Endothelial cell of umbilical vein (primary cell): ENCODE results near the gene SPACA1.

Experiments used
- EZH2 ChIP-seq: IDR thresholded peaks from 2 replicates; pipeline ENCODE4 v1.6.1; 2012; ENCODE audit warnings: borderline replicate concordance, low read depth, mild to moderate bottlenecking, moderate library complexity, low read length, inconsistent platforms; ENCODE audit not compliant: severe bottlenecking
- MYC ChIP-seq: IDR thresholded peaks from one replicate; pipeline ENCODE4 v1.6.1; 2011; ENCODE audit warnings: mild to moderate bottlenecking, low read depth, low read length
- POLR2AphosphoS5 ChIP-seq: IDR thresholded peaks from 2 replicates; pipeline ENCODE4 v1.6.1; 2012; ENCODE audit warnings: low read depth, mild to moderate bottlenecking, control low read depth, low read length, moderate library complexity; ENCODE audit not compliant: insufficient read depth
- TF ChIP-seq, protein P1 (sequence below), 2 donors: IDR thresholded peaks; 1 replicate in 1 of 2; 2 replicates in 1 of 2; pipeline ENCODE4 v1.5.1; 2011; ENCODE audit warnings: low read length in 2 of 2, mild to moderate bottlenecking in 2 of 2, moderate library complexity in 2 of 2, control low read depth in 1 of 2, inconsistent platforms in 1 of 2, low read depth in 1 of 2; ENCODE audit not compliant: insufficient read depth in 1 of 2; ENCODE audit errors: extremely low read depth in 1 of 2

DNA sequence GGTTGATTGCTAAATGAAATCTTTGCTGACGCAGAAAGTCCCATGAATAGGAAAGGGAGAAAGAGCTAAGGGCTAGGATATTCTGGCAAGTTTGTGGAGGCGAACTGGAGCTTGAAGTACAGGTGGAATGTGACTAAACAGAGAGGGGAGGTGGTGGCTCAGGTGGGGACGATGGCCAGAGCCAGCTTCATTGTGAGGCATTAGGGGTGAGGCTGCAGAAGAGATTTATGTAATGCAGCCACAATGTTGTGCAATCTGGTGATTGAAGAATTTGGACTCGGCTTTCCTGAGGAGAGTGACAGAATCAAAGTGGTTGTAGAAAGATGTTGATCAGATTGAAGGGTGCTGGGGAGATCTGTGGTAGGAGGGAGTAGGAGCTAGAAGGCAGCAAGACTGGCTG lies 42.9 kb upstream of the SPACA1 start:
- TF ChIP-seq MYC: no peak
- no peak for TF ChIP-seq EZH2
- TF ChIP-seq, protein P1, sequence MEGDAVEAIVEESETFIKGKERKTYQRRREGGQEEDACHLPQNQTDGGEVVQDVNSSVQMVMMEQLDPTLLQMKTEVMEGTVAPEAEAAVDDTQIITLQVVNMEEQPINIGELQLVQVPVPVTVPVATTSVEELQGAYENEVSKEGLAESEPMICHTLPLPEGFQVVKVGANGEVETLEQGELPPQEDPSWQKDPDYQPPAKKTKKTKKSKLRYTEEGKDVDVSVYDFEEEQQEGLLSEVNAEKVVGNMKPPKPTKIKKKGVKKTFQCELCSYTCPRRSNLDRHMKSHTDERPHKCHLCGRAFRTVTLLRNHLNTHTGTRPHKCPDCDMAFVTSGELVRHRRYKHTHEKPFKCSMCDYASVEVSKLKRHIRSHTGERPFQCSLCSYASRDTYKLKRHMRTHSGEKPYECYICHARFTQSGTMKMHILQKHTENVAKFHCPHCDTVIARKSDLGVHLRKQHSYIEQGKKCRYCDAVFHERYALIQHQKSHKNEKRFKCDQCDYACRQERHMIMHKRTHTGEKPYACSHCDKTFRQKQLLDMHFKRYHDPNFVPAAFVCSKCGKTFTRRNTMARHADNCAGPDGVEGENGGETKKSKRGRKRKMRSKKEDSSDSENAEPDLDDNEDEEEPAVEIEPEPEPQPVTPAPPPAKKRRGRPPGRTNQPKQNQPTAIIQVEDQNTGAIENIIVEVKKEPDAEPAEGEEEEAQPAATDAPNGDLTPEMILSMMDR (IDR thresholded peaks at IDR 0.05; ENCODE audit: extremely low read depth in 1 of 2, insufficient read depth in 1 of 2, low read depth in 1 of 2, low read length in 2 of 2): no peak
- TF ChIP-seq POLR2AphosphoS5: no peak
